H1 (cell line): ENCODE data around the gene CFD.

ENCODE experiments used
- CTBP2 ChIP-seq: IDR thresholded peaks from 2 replicates; pipeline ENCODE4 v1.7.0; 2011; ENCODE audit warnings: borderline replicate concordance, mild to moderate bottlenecking, moderate library complexity, mixed read lengths, low read length; ENCODE audit not compliant: insufficient read depth, insufficient read length
- CTCF ChIP-seq, 3 experiments: IDR thresholded peaks; 1 replicate in 2 of 3; 2 replicates in 1 of 3; pipeline versions ENCODE4 v1.5.1 to v1.6.1; 2011; ENCODE audit warnings: low read length in 3 of 3, mild to moderate bottlenecking in 3 of 3, inconsistent platforms in 2 of 3, low read depth in 1 of 3, moderate library complexity in 1 of 3; ENCODE audit not compliant: insufficient read depth in 1 of 3; ENCODE audit errors: control extremely low read depth in 1 of 3
- EZH2 ChIP-seq: fragments of 200-600 bp; sonication (generic); IDR thresholded peaks from 2 replicates; pipeline ENCODE4 v1.7.1; 2012; ENCODE audit warnings: low read depth, mild to moderate bottlenecking, moderate library complexity, low read length, inconsistent platforms; ENCODE audit not compliant: severe bottlenecking
- GABPA ChIP-seq: IDR thresholded peaks from 2 replicates; pipeline ENCODE4 v1.6.1; 2011; ENCODE audit warnings: mild to moderate bottlenecking, low read length, moderate library complexity, borderline replicate concordance; ENCODE audit not compliant: insufficient read depth
- PHF8 ChIP-seq: fragments of 200-600 bp; sonication (generic); conservative IDR thresholded peaks from 2 replicates; pipeline ENCODE4 v1.7.1; 2012; ENCODE audit warnings: low read depth, mild to moderate bottlenecking, inconsistent platforms, low read length, moderate library complexity
- SIN3A ChIP-seq, 2 experiments: IDR thresholded peaks in 1 of 2; conservative IDR thresholded peaks in 1 of 2; 2 replicates each; pipeline ENCODE4 v1.6.1; 2011 to 2012; ENCODE audit warnings: low read length in 2 of 2, improper control_type of control experiment in 1 of 2, low read depth in 1 of 2, mild to moderate bottlenecking in 1 of 2
- TAF1 ChIP-seq: IDR thresholded peaks from 2 replicates; pipeline ENCODE4 v1.6.1; 2011; ENCODE audit warnings: mild to moderate bottlenecking, low read depth, low read length
- TAF7 ChIP-seq: optimal IDR thresholded peaks from 2 replicates; pipeline ENCODE3; 2011; ENCODE audit warnings: low read depth, mild to moderate bottlenecking, inconsistent platforms, low read length, moderate library complexity, borderline replicate concordance

GRCh38 chr19:871446-872265 is 12.2 kb downstream of the CFD start:
- TF ChIP-seq CTBP2 (no peak), SIN3A (conservative IDR thresholded peaks at IDR 0.05 in 1 of 2, IDR thresholded peaks at IDR 0.05 in 1 of 2; ENCODE audit: low read depth in 1 of 2, low read length in 2 of 2) (0 out of 4 replicates have a peak, but pooled peaks of 1 of the 2 experiments have one; percentile 19), TAF7 (no peak), PHF8 (no peak), CTCF (IDR thresholded peaks at IDR 0.05; ENCODE audit: control extremely low read depth in 1 of 3, insufficient read depth in 1 of 3, low read depth in 1 of 3, low read length in 3 of 3) (peak in 1 of 3 experiments; percentile 5; a peak in 1 of 4 replicates), EZH2 (no peak), TAF1 (no peak), GABPA (no peak)
